IMR-90 (cell line): ENCODE results near the gene SLC2A14.

ENCODE experiments used
- CEBPB ChIP-seq: IDR thresholded peaks from 2 replicates; pipeline ENCODE4 v1.6.1; 2012; ENCODE audit warnings: low read depth, low read length, improper control_type of control experiment
- CHD1 ChIP-seq: IDR thresholded peaks from 2 replicates; pipeline ENCODE4 v1.6.1; 2012; ENCODE audit warnings: low read depth, low read length, improper control_type of control experiment
- CTCF ChIP-seq: conservative IDR thresholded peaks from 2 replicates; pipeline ENCODE4 v1.5.1; 2012; ENCODE audit warnings: mild to moderate bottlenecking, low read depth, low read length, improper control_type of control experiment
- MAFK ChIP-seq: IDR thresholded peaks from 2 replicates; pipeline ENCODE4 v1.6.1; 2012; ENCODE audit warnings: low read depth, low read length, improper control_type of control experiment
- MAZ ChIP-seq: IDR thresholded peaks from 2 replicates; pipeline ENCODE4 v1.6.1; 2012; ENCODE audit warnings: low read depth, mild to moderate bottlenecking, low read length, improper control_type of control experiment, moderate library complexity, borderline replicate concordance
- POLR2A ChIP-seq: IDR thresholded peaks from 2 replicates; pipeline ENCODE4 v1.6.1; 2012; ENCODE audit warnings: mild to moderate bottlenecking, low read depth, low read length
- RAD21 ChIP-seq: IDR thresholded peaks from 2 replicates; pipeline ENCODE4 v1.6.1; 2012; ENCODE audit warnings: low read length, improper control_type of control experiment
- RFX5 ChIP-seq: IDR thresholded peaks from 2 replicates; pipeline ENCODE4 v1.8.0; 2012; ENCODE audit warnings: low read depth, mild to moderate bottlenecking, low read length, moderate library complexity

- TF ChIP-seq RFX5 = no peak
- TF ChIP-seq CHD1 = no peak
- TF ChIP-seq RAD21 = no peak
- no peak for TF ChIP-seq POLR2A
- TF ChIP-seq CTCF = no peak
- no peak for TF ChIP-seq MAFK
- no peak for TF ChIP-seq MAZ
- TF ChIP-seq CEBPB = no peak
Observed at GRCh38 chr12:7797698-7798398, 74.9 kb downstream of the SLC2A14 start.
